Muscle of back (tissue), 11 donors: ENCODE data around the gene HERC6. TPM values are rescaled to one million over a fixed set of nuclear protein-coding genes. Genes with fewer than 3 reads are reported as not detected.
A peak's percentile ranks its signal among the peaks of the same experiment; 100 is the strongest.
"Not testable (repeated sequence)": the region's sequence is repeated elsewhere in the genome, so short reads cannot be mapped to it uniquely, and the experiment has no call there.

ENCODE experiments used
- DNase-seq, 3 donors: peaks; one replicate each; pipeline versions ENCODE4 v3.0.0 to v3.0.0-alpha.2; 2013
- polyA plus RNA-seq, 10 donors: library from polyadenylated mRNA; unstranded; fragments of 120-200 nt; gene quantifications; one replicate each; pipeline ENCODE4 v1.2.1, GENCODE V29; 2013; ENCODE audit not compliant: insufficient read length in 10 of 10

HERC6 gene
- polyA plus RNA-seq, 10 donors: 0.82 to 2.1 (median 1.4) TPM

DNA sequence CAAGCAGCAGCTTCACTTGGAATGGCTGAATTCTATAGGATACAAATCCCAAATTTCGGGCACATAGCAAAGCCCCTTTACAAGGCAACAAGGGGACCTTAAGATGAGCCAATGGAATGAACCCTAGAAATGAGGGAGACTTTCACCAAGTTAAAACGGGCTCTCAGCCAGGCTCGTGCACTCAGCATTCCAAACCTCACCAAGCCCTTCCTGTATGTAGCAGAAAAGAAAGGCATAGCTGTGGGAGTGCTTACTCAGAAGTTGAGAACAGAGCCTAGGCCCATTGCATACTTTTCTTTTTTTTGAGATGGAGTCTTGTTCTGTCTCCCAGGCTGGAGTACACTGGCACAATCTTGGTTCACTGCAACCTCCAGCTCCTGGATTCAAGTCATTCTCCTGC lies 67.5 kb downstream of the HERC6 start:
- no peak for DNase-seq

DNA sequence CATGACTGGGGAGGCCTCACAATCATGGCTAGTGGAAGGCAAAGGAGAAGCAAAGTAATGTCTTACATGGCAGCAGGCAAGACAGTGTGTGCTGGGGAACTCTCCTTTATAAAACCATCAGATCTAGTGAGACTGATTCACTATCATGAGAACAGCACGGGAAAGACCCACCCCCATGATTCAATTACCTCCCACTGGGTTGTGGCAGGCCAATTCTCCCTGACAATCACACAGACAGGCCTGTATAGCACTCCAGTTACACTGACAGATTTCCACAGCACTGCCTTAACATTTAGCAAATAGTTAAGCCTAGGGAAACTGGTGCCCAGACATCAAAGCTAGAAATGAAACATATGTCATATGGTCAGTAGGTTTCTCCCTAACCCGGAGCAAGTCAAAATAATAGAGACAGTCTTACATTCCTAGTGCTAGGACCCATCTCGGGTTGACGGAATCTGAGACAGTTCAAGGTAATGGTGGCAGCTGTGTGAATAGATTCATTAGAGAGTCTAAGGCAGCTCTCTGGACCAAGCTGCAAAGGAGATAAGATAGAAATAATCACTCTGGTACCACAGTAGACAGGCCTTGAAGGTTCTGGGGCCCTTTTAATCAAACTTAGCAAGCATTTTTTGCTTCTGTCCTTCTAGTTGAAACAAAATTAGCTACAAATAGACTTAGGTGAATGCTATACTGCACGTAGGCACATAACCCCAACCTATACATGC lies 68.9 kb downstream of the HERC6 start:
- DNase-seq: no peak

DNA sequence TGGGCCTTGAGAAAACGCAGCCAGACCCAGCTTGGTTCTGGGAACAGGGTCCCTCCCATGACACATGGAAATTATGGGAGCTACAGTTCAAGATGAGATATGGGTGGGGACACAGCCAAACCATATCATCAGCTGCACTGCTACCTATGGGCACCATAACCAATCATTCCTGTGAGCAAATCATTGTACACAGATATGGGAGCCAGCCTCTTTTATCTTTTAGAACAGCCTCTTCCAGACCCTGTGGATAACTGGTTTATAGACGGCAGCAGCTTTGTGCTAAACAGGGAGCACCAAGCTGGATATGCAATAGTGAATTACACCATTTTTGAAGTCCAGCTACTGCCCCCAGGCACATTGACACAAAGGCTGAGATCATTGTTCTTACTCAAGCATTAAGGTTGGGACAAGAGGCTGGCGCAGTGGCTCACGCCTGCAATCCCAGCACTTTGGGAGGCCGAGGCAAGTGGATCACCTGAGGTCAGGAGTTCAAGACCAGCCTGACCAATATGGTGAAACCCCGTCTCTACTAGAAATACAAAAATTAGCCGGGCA lies 69.6 kb downstream of the HERC6 start:
- not testable (repeated sequence) for DNase-seq

DNA sequence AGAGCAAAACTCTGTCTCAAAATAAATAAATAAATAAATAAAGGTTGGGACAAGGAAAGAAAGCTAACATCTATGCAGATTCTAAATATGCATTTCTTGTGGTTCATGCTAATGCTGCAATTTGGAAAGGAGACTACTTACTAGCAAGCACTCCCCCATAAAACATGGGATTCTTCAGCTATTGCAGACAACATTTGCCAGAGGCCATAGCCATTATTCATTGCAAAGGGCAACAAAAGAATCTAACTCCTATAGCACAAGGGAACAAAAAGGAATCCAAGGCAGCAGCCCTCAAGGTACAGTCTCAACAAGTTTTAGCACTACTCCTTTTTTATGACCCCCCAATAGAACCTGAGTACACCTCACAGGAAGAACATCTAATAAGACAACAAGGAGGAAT lies 70.2 kb downstream of the HERC6 start:
- DNase-seq: no peak

DNA sequence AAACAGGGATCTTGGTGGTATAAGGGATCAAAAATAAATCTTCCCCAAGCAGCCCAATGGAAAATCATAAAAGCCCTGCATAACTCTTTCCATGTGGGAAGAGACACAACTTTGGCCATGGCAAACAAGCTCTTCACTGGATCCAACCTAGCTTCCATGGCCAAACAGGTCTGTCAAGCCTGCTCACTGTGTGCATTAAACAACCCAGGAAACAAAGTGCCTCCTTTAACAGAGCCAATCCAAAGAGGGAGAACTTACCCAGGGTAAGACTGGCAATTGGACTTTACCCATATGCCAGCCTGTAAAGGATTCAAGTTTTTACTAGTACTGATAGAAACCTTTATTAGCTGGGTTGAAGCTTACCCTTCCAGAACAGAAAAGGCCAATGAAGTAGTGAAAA lies 70.6 kb downstream of the HERC6 start:
- DNase-seq: no peak

DNA sequence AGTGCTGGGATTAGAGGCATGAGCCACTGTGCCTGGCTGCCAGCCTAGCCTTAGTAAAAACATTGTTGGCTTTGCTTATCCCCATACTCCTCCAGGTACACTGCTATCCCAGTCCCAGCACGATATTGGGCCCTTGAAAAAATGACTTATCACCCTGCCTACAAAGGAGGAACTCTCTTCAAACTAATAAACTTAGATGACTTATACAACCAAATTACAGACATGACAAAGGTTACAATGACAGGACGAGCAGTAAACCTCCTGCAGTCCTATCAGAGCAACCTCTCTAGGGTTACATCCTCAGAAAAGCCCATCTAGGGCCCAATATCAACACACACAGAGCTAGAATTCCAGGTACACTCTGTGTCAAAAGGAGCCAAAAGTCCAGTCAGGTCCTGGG lies 72.6 kb downstream of the HERC6 start:
- DNase-seq: no peak

DNA sequence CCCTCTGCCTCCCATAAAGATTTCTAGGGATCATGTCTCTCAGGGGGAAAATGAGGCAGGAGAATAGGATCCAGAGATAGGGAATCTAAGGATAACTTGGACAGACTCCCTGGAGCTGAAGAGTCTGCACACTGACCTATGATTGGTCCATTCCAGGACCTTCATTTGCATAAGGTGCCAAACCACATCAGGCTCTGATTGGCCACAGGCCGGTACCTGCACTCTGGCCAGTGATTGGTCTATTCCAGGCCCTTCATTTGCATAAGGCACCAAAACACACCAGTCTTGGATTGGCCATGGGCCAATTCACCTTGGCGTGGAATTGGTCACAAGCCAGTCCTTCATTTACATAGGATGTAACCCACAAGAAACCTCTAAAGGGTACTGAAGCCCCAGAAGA lies 74.3 kb downstream of the HERC6 start:
- no peak for DNase-seq

DNA sequence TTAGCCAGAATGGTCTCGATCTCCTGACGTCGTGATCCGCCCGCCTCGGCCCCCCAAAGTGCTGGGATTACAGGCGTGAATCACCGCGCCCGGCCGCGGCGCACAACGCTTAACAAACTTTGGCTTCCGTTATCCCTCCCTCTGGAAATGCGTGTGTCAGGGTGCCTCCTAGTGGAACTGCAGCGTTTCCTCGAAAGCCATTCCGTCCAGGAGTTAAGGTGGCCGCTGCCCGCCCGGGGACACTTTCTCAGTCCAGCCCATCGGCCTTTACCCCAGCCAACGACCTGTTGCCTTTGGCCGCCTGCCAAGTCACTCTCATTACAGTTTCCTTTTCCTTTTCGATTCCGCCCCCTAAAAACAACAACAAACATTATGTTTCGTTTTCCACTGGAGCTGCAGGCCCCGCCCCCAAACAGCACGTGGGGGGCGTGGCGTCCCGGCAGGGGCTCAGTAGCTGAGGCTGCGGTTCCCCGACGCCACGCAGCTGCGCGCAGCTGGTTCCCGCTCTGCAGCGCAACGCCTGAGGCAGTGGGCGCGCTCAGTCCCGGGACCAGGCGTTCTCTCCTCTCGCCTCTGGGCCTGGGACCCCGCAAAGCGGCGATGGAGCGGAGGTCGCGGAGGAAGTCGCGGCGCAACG lies 78.1 kb downstream of the HERC6 start, which contains the start of gene HERC5:
TSS of gene HERC5 (plus strand) at position 450 of the 637 bp plus-strand sequence. CDS start at position 601, 151 bp downstream.
- peak; percentile 84 to 95 (median 89) for DNase-seq

DNA sequence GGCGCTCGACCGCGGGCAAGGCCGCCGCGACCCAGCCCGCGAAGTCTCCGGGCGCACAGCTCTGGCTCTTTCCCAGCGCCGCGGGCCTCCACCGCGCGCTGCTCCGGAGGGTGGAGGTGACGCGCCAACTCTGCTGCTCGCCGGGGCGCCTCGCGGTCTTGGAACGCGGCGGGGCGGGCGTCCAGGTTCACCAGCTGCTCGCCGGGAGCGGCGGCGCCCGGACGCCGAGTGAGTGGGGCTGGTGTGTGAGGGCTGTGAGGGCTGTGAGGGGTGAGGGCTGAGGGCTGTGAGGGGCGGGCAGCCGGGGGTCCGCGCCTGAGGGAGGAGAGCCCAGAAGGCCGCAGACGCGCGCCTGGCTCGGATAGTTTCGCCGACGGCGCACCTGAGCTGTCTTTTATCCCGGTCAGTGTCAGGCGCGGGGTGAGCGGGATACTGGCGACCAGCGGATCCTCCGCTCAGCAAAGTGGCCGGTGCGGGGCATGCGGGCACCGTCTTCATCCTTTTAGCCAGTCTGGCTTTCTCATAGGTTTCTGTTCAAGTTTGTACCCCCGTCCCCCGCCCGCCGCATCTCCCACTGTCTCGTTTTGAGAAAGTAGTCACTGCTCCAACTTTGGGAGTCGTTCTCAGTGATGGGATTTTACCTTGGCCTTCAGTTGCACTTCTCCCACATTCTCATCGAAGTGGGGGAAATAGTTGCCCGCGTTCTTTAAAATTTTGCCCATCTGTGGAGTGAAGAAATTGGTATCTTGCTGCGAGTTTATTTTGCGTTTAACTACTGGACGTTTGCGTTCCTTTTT lies 78.9 kb downstream of the HERC6 start:
- peak in 2 of 3 donors; percentile 16 to 34 for DNase-seq

DNA sequence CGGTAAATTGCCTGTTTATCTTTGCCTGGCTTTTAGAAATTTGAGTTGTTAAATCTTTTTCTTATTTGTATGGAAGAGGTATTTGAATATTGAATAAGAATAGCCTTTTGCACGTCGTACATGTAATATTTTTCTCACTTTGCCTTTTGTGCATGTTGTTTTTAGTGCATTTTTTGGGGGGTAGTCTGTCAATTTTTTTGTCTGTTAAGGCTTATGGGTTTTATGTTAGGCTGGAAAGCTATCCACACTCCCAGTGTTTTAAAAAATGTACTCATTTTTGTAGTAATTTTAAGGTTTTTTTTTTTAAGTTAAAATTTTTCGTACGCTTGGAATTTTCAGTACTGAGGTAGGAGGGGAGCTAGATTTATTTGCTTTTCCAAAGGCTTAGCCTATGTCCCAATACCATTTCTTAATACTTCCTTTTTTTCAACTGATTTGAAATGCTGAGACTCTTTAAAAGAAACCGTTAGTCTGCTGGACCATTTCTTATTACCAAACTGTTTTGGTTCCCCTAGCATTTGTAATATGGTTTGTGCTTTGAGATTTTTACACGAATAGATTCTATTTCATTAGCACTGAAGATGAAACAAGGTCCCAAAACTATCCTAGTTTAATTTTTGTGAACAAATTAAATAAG lies 79.6 kb downstream of the HERC6 start:
- DNase-seq: peak; percentile 1 to 29 (median 2)

DNA sequence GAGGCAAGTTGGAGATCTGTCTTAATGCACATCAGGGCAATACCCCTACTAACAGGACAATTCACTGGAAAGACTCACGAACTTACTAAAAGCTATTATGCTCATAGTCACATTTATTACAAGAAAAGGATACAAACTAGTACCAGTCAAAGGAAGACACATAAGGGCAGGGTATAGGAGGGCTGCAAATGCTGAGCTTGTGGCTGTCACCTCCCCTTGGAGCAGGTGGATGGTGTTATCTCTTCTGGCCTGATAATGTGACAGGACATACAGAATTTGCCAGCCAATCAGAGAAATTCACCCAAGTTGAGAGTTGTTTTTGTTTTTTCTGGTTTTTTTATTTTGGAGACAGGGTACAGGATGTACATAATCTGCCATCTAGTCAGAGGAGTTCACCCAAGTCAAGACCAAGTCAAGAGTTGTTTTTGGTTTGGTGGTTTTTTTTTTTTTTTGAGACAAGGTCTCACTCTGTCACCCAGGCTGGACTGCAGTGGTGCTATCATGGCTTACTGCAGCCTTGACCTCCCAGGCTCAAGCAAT lies 87.1 kb downstream of the HERC6 start:
- DNase-seq: no peak

DNA sequence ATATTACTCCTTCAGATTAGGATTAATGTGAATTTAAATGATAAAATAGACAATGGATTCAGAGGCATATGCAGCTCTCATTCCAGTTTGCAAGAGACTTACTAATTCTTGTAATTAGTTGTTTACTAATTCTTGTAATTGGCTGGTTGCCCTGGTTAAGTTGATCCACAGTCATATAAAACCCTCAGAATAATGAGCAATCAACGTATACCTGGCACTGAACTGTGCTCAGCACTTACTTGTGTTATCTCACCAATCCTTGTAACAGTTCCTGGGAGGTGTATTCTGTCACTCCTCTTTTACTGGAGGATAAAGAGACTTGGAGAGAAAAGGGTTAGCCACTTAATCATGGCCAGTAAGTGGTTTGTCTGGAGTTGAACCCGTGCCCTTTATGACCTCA lies 88.7 kb downstream of the HERC6 start:
- no peak for DNase-seq

DNA sequence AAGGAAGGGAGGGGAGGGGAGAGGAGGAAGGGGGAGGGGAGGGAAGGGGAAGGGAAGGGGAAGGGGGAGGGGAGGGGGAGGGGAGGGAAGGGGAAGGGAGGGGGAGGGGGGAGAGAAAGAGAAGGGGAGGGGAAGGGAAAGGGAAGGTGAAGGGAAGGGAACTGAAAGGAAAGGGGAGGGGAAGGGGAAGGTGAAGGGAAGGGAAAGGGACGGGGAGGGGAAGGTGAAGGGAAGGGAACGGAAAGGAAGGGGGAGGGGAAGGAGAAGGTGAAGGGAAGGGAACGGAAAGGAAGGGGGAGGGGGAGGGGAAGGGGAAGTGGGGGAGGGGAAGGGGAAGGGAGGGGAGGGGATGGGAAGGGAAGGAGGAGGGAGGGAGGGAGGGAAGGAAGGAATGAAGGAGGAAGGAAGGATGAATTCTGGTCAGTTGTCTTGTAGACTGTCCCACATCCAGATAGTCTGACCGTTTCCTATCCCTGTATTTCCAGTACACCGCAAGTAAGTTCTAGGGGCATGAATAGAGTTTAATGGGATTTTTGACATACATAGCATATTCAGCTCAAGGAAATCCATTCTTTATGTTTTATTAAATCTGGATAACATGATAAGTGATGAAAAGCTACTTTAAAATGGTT lies 98.7 kb downstream of the HERC6 start:
- no peak for DNase-seq

DNA sequence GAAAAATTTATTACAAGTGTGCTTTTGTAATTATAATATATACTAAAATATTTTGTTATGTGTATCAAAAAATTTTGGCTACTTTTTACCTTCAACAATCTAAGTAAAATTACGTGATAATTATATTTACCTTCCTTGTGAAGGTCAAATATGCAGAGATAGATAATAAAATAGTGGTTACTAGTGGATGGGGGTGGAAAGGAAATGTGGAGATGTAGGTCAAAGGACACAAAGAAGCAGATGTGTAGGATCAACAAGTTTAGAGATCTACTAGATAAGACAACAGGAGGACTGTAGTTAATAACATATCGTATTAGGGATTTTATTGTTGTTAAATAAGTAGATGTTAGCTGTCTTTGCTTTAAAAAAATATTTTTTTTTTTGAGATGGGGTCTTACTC lies 99.6 kb downstream of the HERC6 start:
- DNase-seq: no peak

DNA sequence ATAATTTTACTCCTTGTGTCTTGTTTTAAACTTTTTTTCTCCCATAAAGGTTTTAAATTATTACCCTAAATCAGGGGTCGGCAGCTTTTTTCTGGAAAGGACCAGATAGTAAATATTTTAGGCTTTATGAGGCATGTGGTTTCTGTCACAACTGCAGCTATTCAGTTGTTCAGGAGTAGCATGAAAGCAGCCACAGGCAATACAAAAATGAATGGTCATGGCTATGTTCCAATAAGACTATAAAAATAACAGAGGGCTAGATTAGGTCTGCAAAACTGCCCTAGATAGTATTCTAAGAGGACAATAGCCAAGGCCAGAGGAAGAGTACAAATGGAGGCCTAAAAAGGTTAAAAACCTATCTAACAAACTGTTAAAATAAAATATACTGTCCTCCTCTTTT lies 102.9 kb downstream of the HERC6 start:
- DNase-seq: no peak

DNA sequence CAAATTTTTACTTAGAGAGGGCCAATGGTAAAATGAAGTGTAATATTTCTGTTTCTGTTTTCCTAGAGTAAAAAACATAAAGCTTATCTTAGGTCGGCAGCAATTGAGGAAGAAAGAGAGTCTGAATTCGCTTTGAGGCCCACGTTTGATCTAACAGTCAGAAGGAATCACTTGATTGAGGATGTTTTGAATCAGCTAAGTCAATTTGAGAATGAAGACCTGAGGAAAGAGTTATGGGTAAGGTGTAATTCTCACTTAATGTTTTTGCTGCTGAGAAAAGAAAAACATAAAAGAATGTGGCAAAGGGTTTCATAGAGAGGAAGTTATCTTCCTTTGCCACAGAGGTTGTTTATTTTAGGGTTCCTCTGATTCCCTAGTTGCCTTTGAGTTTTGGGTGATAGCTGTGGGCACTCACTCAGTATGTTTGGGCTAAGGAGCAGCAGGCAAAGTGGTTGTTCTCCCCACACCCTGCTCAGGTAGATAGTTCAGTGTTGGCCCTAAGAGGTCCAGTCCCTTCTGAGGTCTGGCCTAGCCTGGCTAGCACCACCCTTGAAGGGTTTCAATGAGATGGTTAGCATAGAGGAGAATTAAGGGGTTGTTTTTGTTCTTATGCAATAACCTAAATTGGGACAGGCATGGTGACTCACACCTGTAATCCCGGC lies 110.6 kb downstream of the HERC6 start:
- no peak for DNase-seq
